ENCODE results near the gene SSX2IP. TPM values are rescaled to one million over a fixed set of nuclear protein-coding genes. Genes with fewer than 3 reads are reported as not detected.

Gene SSX2IP
- total and polyA plus RNA-seq, 9 donors = 14.4 to 19.3 (median 16.5) TPM

GRCh38 chr1:84683508-84683907 lies 6.8 kb downstream of the SSX2IP start:
- Histone ChIP-seq H3K27ac (ENCODE audit: low read length) (no peak overlapping the region), H3K27me3 (ENCODE audit: control insufficient read depth, insufficient read depth, low read length) (no peaks in the 10 kb centered on the region), H3K9me3 (replicated peaks; ENCODE audit: control insufficient read depth, low read depth, low read length) (no peaks in the 10 kb centered on the region), H3K36me3 (ENCODE audit: control insufficient read depth, insufficient read depth, low read length) (no peaks in the 10 kb centered on the region), H3K4me3 (ENCODE audit: low read length) (no peak overlapping the region), H3K4me1 (ENCODE audit: control insufficient read depth, insufficient read depth, low read length) (peaks cover 2% of the 10 kb centered on the region)
- WGBS (ENCODE audit: insufficient coverage) = no CpG with 5 or more reads among the region's 2 CpGs
- no peak for DNase-seq

GRCh38 chr1:84682047-84682446 lies 8.2 kb downstream of the SSX2IP start:
- WGBS (ENCODE audit: insufficient coverage) = 94% methylated on average over 2 of the region's 5 CpGs
- Histone ChIP-seq H3K9me3 (replicated peaks; ENCODE audit: control insufficient read depth, low read depth, low read length) (peaks cover 2% of the 10 kb centered on the region), H3K4me1 (ENCODE audit: control insufficient read depth, insufficient read depth, low read length) (no peaks in the 10 kb centered on the region), H3K27ac (ENCODE audit: low read length) (no peak overlapping the region), H3K27me3 (ENCODE audit: control insufficient read depth, insufficient read depth, low read length) (no peaks in the 10 kb centered on the region), H3K4me3 (ENCODE audit: low read length) (no peak overlapping the region), H3K36me3 (ENCODE audit: control insufficient read depth, insufficient read depth, low read length) (no peaks in the 10 kb centered on the region)
- no peak for DNase-seq

- Histone ChIP-seq H3K27ac (ENCODE audit: low read length) (no peak overlapping the region), H3K4me1 (ENCODE audit: control insufficient read depth, insufficient read depth, low read length) (no peaks in the 10 kb centered on the region), H3K9me3 (replicated peaks; ENCODE audit: control insufficient read depth, low read depth, low read length) (peaks cover 2% of the 10 kb centered on the region), H3K36me3 (ENCODE audit: control insufficient read depth, insufficient read depth, low read length) (no peaks in the 10 kb centered on the region), H3K4me3 (ENCODE audit: low read length) (no peak overlapping the region), H3K27me3 (ENCODE audit: control insufficient read depth, insufficient read depth, low read length) (no peaks in the 10 kb centered on the region)
- DNase-seq = no peak
- 84% methylated on average over 3 of the region's 7 CpGs for WGBS (ENCODE audit: insufficient coverage)
Measured at GRCh38 chr1:84677415-84678099, 12.7 kb downstream of the SSX2IP start.

- DNase-seq = no peak
- H3K27me3 ChIP-seq (ENCODE audit: control insufficient read depth, insufficient read depth, low read length) = no peaks in the 10 kb centered on the region
- H3K4me3 ChIP-seq (ENCODE audit: low read length) = no peak overlapping the region
- H3K9me3 ChIP-seq (replicated peaks; ENCODE audit: control insufficient read depth, low read depth, low read length) = peaks cover 2% of the 10 kb centered on the region
- no peaks in the 10 kb centered on the region for H3K4me1 ChIP-seq (ENCODE audit: control insufficient read depth, insufficient read depth, low read length)
- WGBS (ENCODE audit: insufficient coverage) = 86% methylated on average over 3 of the region's 4 CpGs
- H3K27ac ChIP-seq (ENCODE audit: low read length) = no peak overlapping the region
- no peaks in the 10 kb centered on the region for H3K36me3 ChIP-seq (ENCODE audit: control insufficient read depth, insufficient read depth, low read length)
Measured at GRCh38 chr1:84675631-84676030, 14.6 kb downstream of the SSX2IP start.

- no peaks in the 10 kb centered on the region for H3K4me1 ChIP-seq (ENCODE audit: control insufficient read depth, insufficient read depth, low read length)
- no peaks in the 10 kb centered on the region for H3K36me3 ChIP-seq (ENCODE audit: control insufficient read depth, insufficient read depth, low read length)
- no CpG with 5 or more reads among the region's 1 CpG for WGBS (ENCODE audit: insufficient coverage)
- DNase-seq = no peak
- no peaks in the 10 kb centered on the region for H3K27me3 ChIP-seq (ENCODE audit: control insufficient read depth, insufficient read depth, low read length)
- peaks cover 2% of the 10 kb centered on the region for H3K9me3 ChIP-seq (replicated peaks; ENCODE audit: control insufficient read depth, low read depth, low read length)
- no peak overlapping the region for H3K4me3 ChIP-seq (ENCODE audit: low read length)
- no peak overlapping the region for H3K27ac ChIP-seq (ENCODE audit: low read length)
Measured at GRCh38 chr1:84675106-84675505, 15.2 kb downstream of the SSX2IP start.

- H3K27ac ChIP-seq (ENCODE audit: low read length) = no peak overlapping the region
- WGBS (ENCODE audit: insufficient coverage) = no CpG with 5 or more reads among the region's 3 CpGs
- no peaks in the 10 kb centered on the region for H3K36me3 ChIP-seq (ENCODE audit: control insufficient read depth, insufficient read depth, low read length)
- no peak overlapping the region for H3K4me3 ChIP-seq (ENCODE audit: low read length)
- DNase-seq = no peak
- no peaks in the 10 kb centered on the region for H3K4me1 ChIP-seq (ENCODE audit: control insufficient read depth, insufficient read depth, low read length)
- no peaks in the 10 kb centered on the region for H3K27me3 ChIP-seq (ENCODE audit: control insufficient read depth, insufficient read depth, low read length)
- peaks cover 2% of the 10 kb centered on the region for H3K9me3 ChIP-seq (replicated peaks; ENCODE audit: control insufficient read depth, low read depth, low read length)
Measured at GRCh38 chr1:84674705-84675104, 15.6 kb downstream of the SSX2IP start.

GRCh38 chr1:84674021-84674420 lies 16.2 kb downstream of the SSX2IP start:
- no peak for DNase-seq
- Histone ChIP-seq H3K27me3 (ENCODE audit: control insufficient read depth, insufficient read depth, low read length) (no peaks in the 10 kb centered on the region), H3K4me1 (ENCODE audit: control insufficient read depth, insufficient read depth, low read length) (no peaks in the 10 kb centered on the region), H3K4me3 (ENCODE audit: low read length) (no peak overlapping the region), H3K27ac (ENCODE audit: low read length) (no peak overlapping the region), H3K36me3 (ENCODE audit: control insufficient read depth, insufficient read depth, low read length) (no peaks in the 10 kb centered on the region), H3K9me3 (replicated peaks; ENCODE audit: control insufficient read depth, low read depth, low read length) (peaks cover 2% of the 10 kb centered on the region)
- WGBS (ENCODE audit: insufficient coverage) = no CpG with 5 or more reads among the region's 2 CpGs

GRCh38 chr1:84672080-84672854 lies 18.0 kb downstream of the SSX2IP start:
- Histone ChIP-seq H3K4me1 (ENCODE audit: control insufficient read depth, insufficient read depth, low read length) (no peaks in the 10 kb centered on the region), H3K4me3 (ENCODE audit: low read length) (no peak overlapping the region), H3K27ac (ENCODE audit: low read length) (no peak overlapping the region), H3K36me3 (ENCODE audit: control insufficient read depth, insufficient read depth, low read length) (no peaks in the 10 kb centered on the region), H3K9me3 (replicated peaks; ENCODE audit: control insufficient read depth, low read depth, low read length) (no peaks in the 10 kb centered on the region), H3K27me3 (ENCODE audit: control insufficient read depth, insufficient read depth, low read length) (no peaks in the 10 kb centered on the region)
- peak; percentile 10 for DNase-seq
- 100% methylated on average over 1 of the region's 3 CpGs for WGBS (ENCODE audit: insufficient coverage)

- DNase-seq = no peak
- Histone ChIP-seq H3K9me3 (replicated peaks; ENCODE audit: control insufficient read depth, low read depth, low read length) (no peaks in the 10 kb centered on the region), H3K36me3 (ENCODE audit: control insufficient read depth, insufficient read depth, low read length) (peaks cover 2% of the 10 kb centered on the region), H3K4me1 (ENCODE audit: control insufficient read depth, insufficient read depth, low read length) (no peaks in the 10 kb centered on the region), H3K27ac (ENCODE audit: low read length) (no peak overlapping the region), H3K27me3 (ENCODE audit: control insufficient read depth, insufficient read depth, low read length) (no peaks in the 10 kb centered on the region), H3K4me3 (ENCODE audit: low read length) (no peak overlapping the region)
- no CpG with 5 or more reads among the region's 2 CpGs for WGBS (ENCODE audit: insufficient coverage)
Measured at GRCh38 chr1:84669831-84670230, 20.4 kb downstream of the SSX2IP start.

- no peaks in the 10 kb centered on the region for H3K9me3 ChIP-seq (replicated peaks; ENCODE audit: control insufficient read depth, low read depth, low read length)
- no CpG with 5 or more reads among the region's 1 CpG for WGBS (ENCODE audit: insufficient coverage)
- H3K36me3 ChIP-seq (ENCODE audit: control insufficient read depth, insufficient read depth, low read length) = peaks cover 2% of the 10 kb centered on the region
- no peaks in the 10 kb centered on the region for H3K27me3 ChIP-seq (ENCODE audit: control insufficient read depth, insufficient read depth, low read length)
- no peaks in the 10 kb centered on the region for H3K4me1 ChIP-seq (ENCODE audit: control insufficient read depth, insufficient read depth, low read length)
- H3K4me3 ChIP-seq (ENCODE audit: low read length) = no peak overlapping the region
- no peak overlapping the region for H3K27ac ChIP-seq (ENCODE audit: low read length)
- DNase-seq = no peak
Measured at GRCh38 chr1:84668185-84668584, 22.1 kb downstream of the SSX2IP start.
